Breast epithelium (tissue), 4 donors: Measurements from ENCODE around the gene FSTL3. TPM values are rescaled to one million over a fixed set of nuclear protein-coding genes. Genes with fewer than 3 reads are reported as not detected.
A peak's percentile ranks its signal among the peaks of the same experiment; 100 is the strongest.

Source experiments
- DNase-seq, 2 donors: peaks; one replicate each; pipeline ENCODE4 v3.0.0-alpha.2; 2019; ENCODE audit warnings: low spot score in 2 of 2
- H3K27ac ChIP-seq, 2 donors: fragments of 200-600 bp; sonication (generic) in 1 of 2; one replicate each; pipeline ENCODE4 v1.5.1; 2016 to 2019; ENCODE audit warnings: mild to moderate bottlenecking in 1 of 2
- H3K27me3 ChIP-seq, 2 donors: fragments of 200-600 bp; sonication (generic) in 1 of 2; one replicate each; pipeline versions ENCODE4 v1.5.1 to v1.6.0; 2017 to 2019; ENCODE audit warnings: control low read depth in 1 of 2, mild to moderate bottlenecking in 1 of 2
- H3K36me3 ChIP-seq: fragments of 200-600 bp; one replicate; pipeline ENCODE4 v1.5.1; 2019
- H3K4me1 ChIP-seq, 2 donors: fragments of 200-600 bp; sonication (generic); one replicate each; pipeline ENCODE4 v1.5.1; 2016 to 2019; ENCODE audit warnings: control low read depth in 1 of 2
- H3K4me3 ChIP-seq, 3 donors: fragments of 200-600 bp; sonication (generic); 1 replicate in 2 of 3; 2 replicates in 1 of 3; pipeline ENCODE4 v1.5.1; 2016 to 2019; ENCODE audit warnings: mild to moderate bottlenecking in 3 of 3, moderate library complexity in 2 of 3
- H3K9me3 ChIP-seq, 2 donors: fragments of 200-600 bp; sonication (generic) in 1 of 2; one replicate each; pipeline ENCODE4 v1.5.1; 2016 to 2019; ENCODE audit warnings: control low read depth in 1 of 2
- CTCF ChIP-seq, 3 donors: fragments of 450-650 bp; IDR thresholded peaks; one replicate each; pipeline ENCODE4 v1.5.1; 2016 to 2017; ENCODE audit warnings: antibody characterized with exemption in 3 of 3, mild to moderate bottlenecking in 3 of 3, moderate library complexity in 3 of 3
- POLR2A ChIP-seq: fragments of 450-650 bp; IDR thresholded peaks from one replicate; pipeline ENCODE4 v1.6.1; 2016; ENCODE audit warnings: antibody characterized with exemption, mild to moderate bottlenecking, moderate library complexity
- POLR2AphosphoS5 ChIP-seq, 3 donors: sonication (generic); formaldehyde crosslinking; IDR thresholded peaks; one replicate each; pipeline ENCODE4 v1.6.1; 2017; ENCODE audit warnings: antibody characterized with exemption in 3 of 3
- intact Hi-C: fragments of 100-400 bp; cut with DNase I; formaldehyde crosslinking; loops from one replicate; pipeline ENCODE4 v1.15.1; 2023; ENCODE audit warnings: low total_unique reads
- total RNA-seq, 3 donors: library from RNA; depleted of rRNA; stranded (reverse); fragments of >200 nt; gene quantifications; one replicate each; pipeline ENCODE4 v1.1.0, GENCODE V29; 2016

FSTL3 gene
- total RNA-seq, 3 donors from 2014 or later: 37.8 to 198 (median 111) TPM

GRCh38 chr19:642767-643727, 33.1 kb upstream of the FSTL3 start:
- Histone ChIP-seq H3K27ac (peak overlapping the region in 1 of 2 donors; percentile 7), H3K4me1 (peaks cover 0 to 7% of the 10 kb centered on the region in 2 donors), H3K36me3 (no peaks in the 10 kb centered on the region), H3K9me3 (no peaks in the 10 kb centered on the region), H3K27me3 (no peaks in the 10 kb centered on the region), H3K4me3 (peak overlapping the region in 2 of 3 donors; percentile 18 to 19)
- TF ChIP-seq POLR2AphosphoS5 (IDR thresholded peaks at IDR 0.05) (no peak), POLR2A (no peak), CTCF (IDR thresholded peaks at IDR 0.05) (no peak)
- DNase-seq: no peak
- intact Hi-C loops: no loop called here

GRCh38 chr19:643736-644135, 32.5 kb upstream of the FSTL3 start:
- H3K36me3 ChIP-seq: no peaks in the 10 kb centered on the region
- H3K9me3 ChIP-seq: no peaks in the 10 kb centered on the region
- DNase-seq: no peak
- TF ChIP-seq CTCF (IDR thresholded peaks at IDR 0.05) (no peak), POLR2AphosphoS5 (IDR thresholded peaks at IDR 0.05) (no peak), POLR2A (no peak)
- H3K27me3 ChIP-seq: no peaks in the 10 kb centered on the region
- intact Hi-C loops: no loop called here
- peaks cover 0 to 5% of the 10 kb centered on the region in 2 donors for H3K4me1 ChIP-seq
- H3K4me3 ChIP-seq: no peak overlapping the region
- no peak overlapping the region for H3K27ac ChIP-seq

GRCh38 chr19:644363-644762, 31.8 kb upstream of the FSTL3 start:
- Histone ChIP-seq H3K36me3 (no peaks in the 10 kb centered on the region), H3K27me3 (no peaks in the 10 kb centered on the region), H3K9me3 (no peaks in the 10 kb centered on the region), H3K4me3 (no peak overlapping the region), H3K4me1 (no peaks in the 10 kb centered on the region), H3K27ac (no peak overlapping the region)
- no peak for TF ChIP-seq POLR2AphosphoS5 (IDR thresholded peaks at IDR 0.05)
- no peak for TF ChIP-seq CTCF (IDR thresholded peaks at IDR 0.05)
- TF ChIP-seq POLR2A: no peak
- intact Hi-C loops: no loop called here
- no peak for DNase-seq

GRCh38 chr19:644789-645188, 31.4 kb upstream of the FSTL3 start:
- no peak overlapping the region for H3K4me3 ChIP-seq
- DNase-seq: no peak
- no peaks in the 10 kb centered on the region for H3K27me3 ChIP-seq
- no peak overlapping the region for H3K27ac ChIP-seq
- H3K9me3 ChIP-seq: no peaks in the 10 kb centered on the region
- intact Hi-C loops: no loop called here
- TF ChIP-seq POLR2AphosphoS5 (IDR thresholded peaks at IDR 0.05): no peak
- TF ChIP-seq CTCF (IDR thresholded peaks at IDR 0.05): no peak
- TF ChIP-seq POLR2A: no peak
- H3K36me3 ChIP-seq: no peaks in the 10 kb centered on the region
- no peaks in the 10 kb centered on the region for H3K4me1 ChIP-seq
